ENCODE data around the gene SLC9A9. TPM values are rescaled to one million over a fixed set of nuclear protein-coding genes. Genes with fewer than 3 reads are reported as not detected.

SLC9A9 gene
- total and polyA plus RNA-seq, 2 donors from 2014 or later: 3.7 to 16.5 TPM

DNA sequence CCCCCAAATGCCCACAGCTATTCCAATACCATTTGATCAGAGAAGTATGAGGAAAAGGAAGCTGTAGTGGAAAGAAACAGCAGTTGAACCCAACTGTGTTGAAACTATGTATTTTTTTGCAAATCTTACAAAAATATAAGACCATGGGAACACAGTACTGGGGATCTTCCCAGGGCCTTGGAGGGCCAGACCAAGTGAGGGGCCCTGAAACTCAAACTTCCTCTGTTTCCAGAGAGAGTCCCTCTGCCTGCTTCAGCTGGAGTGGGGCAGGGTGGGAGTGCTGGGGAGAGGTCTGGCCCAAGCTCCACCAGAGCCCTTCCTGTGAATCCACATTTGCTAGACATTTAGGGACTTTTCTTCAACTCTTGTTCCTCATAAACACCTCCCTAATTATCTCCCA, 464.8 kb downstream of the SLC9A9 start:
- intact Hi-C loops (cut with DNase I): no loop called here
- Histone ChIP-seq H3K36me3 (ENCODE audit: control insufficient read depth in 2 of 3, insufficient read depth in 3 of 3, low read length in 3 of 3) (no peaks in the 10 kb centered on the region), H3K9me3 (ENCODE audit: control insufficient read depth in 2 of 3, insufficient read depth in 1 of 3, low read length in 3 of 3) (no peaks in the 10 kb centered on the region), H3K4me1 (ENCODE audit: control insufficient read depth in 2 of 3, insufficient read depth in 2 of 3, low read depth in 1 of 3, low read length in 3 of 3) (no peaks in the 10 kb centered on the region), H3K4me3 (ENCODE audit: low read length in 3 of 3) (no peak overlapping the region), H3K27me3 (ENCODE audit: control insufficient read depth, insufficient read depth, low read length) (no peaks in the 10 kb centered on the region), H3K9ac (ENCODE audit: low read length in 3 of 3) (no peak overlapping the region), H3K27ac (ENCODE audit: low read depth in 2 of 2, low read length in 2 of 2) (no peak overlapping the region)
- FAIRE-seq (no peak), DNase-seq (no peak)
- TF ChIP-seq, protein P1, sequence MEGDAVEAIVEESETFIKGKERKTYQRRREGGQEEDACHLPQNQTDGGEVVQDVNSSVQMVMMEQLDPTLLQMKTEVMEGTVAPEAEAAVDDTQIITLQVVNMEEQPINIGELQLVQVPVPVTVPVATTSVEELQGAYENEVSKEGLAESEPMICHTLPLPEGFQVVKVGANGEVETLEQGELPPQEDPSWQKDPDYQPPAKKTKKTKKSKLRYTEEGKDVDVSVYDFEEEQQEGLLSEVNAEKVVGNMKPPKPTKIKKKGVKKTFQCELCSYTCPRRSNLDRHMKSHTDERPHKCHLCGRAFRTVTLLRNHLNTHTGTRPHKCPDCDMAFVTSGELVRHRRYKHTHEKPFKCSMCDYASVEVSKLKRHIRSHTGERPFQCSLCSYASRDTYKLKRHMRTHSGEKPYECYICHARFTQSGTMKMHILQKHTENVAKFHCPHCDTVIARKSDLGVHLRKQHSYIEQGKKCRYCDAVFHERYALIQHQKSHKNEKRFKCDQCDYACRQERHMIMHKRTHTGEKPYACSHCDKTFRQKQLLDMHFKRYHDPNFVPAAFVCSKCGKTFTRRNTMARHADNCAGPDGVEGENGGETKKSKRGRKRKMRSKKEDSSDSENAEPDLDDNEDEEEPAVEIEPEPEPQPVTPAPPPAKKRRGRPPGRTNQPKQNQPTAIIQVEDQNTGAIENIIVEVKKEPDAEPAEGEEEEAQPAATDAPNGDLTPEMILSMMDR (IDR thresholded peaks at IDR 0.05; ENCODE audit: borderline replicate concordance, extremely low read depth, insufficient read depth): no peak

DNA sequence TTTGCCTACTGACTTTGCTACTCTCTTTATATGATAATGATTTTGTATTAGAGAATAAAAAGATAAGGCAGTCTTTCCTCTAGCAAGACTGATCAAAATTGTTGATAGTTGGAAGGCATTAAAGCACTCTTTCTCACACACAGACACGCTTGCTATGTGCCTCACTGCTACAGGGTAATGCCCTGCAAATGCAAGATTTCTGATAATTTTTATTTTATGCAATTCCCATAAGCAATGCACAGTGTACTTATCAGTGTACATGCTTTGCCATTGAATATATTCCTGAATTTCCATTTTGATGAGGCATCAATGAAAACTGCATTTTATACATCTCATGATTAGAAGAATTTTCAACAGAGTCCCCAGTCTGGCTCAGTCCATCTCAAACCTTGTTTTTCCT, 465.5 kb downstream of the SLC9A9 start:
- DNase-seq (no peak), FAIRE-seq (no peak)
- no peak overlapping the region for H3K9ac ChIP-seq (ENCODE audit: low read length in 3 of 3)
- intact Hi-C loops (cut with DNase I): no loop called here
- TF ChIP-seq, protein P1 (IDR thresholded peaks at IDR 0.05; ENCODE audit: borderline replicate concordance, extremely low read depth, insufficient read depth): no peak
- no peak overlapping the region for H3K4me3 ChIP-seq (ENCODE audit: low read length in 3 of 3)
- no peaks in the 10 kb centered on the region for H3K36me3 ChIP-seq (ENCODE audit: control insufficient read depth in 2 of 3, insufficient read depth in 3 of 3, low read length in 3 of 3)
- H3K4me1 ChIP-seq (ENCODE audit: control insufficient read depth in 2 of 3, insufficient read depth in 2 of 3, low read depth in 1 of 3, low read length in 3 of 3): no peaks in the 10 kb centered on the region
- H3K27ac ChIP-seq (ENCODE audit: low read depth in 2 of 2, low read length in 2 of 2): no peak overlapping the region
- H3K9me3 ChIP-seq (ENCODE audit: control insufficient read depth in 2 of 3, insufficient read depth in 1 of 3, low read length in 3 of 3): no peaks in the 10 kb centered on the region
- H3K27me3 ChIP-seq (ENCODE audit: control insufficient read depth, insufficient read depth, low read length): no peaks in the 10 kb centered on the region

DNA sequence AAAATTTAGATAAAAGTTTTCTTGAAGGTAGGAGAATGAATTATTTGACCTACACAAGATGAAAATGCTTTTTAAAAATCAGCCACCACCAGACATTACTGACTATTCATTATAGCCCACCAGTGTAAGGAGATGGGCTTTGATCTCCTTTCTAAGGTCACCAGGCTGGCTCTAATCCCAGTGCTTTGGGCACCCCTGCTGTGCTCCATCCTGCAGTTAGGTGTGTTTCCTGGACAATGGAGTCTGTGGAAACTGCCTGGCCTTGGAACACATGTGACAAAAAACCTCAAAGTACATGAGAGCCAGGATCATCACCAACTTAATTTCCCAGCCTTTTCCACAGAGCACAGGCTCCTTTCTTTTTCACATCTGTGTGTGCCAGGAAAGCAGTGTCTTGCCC, 467.8 kb downstream of the SLC9A9 start:
- Histone ChIP-seq H3K27ac (ENCODE audit: low read depth in 2 of 2, low read length in 2 of 2) (no peak overlapping the region), H3K9ac (ENCODE audit: low read length in 3 of 3) (no peak overlapping the region), H3K36me3 (ENCODE audit: control insufficient read depth in 2 of 3, insufficient read depth in 3 of 3, low read length in 3 of 3) (no peaks in the 10 kb centered on the region), H3K27me3 (ENCODE audit: control insufficient read depth, insufficient read depth, low read length) (no peaks in the 10 kb centered on the region), H3K4me3 (ENCODE audit: low read length in 3 of 3) (no peak overlapping the region), H3K4me1 (ENCODE audit: control insufficient read depth in 2 of 3, insufficient read depth in 2 of 3, low read depth in 1 of 3, low read length in 3 of 3) (no peaks in the 10 kb centered on the region), H3K9me3 (ENCODE audit: control insufficient read depth in 2 of 3, insufficient read depth in 1 of 3, low read length in 3 of 3) (no peaks in the 10 kb centered on the region)
- no peak for DNase-seq
- TF ChIP-seq, protein P1 (IDR thresholded peaks at IDR 0.05; ENCODE audit: borderline replicate concordance, extremely low read depth, insufficient read depth): no peak
- intact Hi-C loops (cut with DNase I): no loop called here
- FAIRE-seq: no peak

GRCh38 chr3:143375698-143376097, 472.6 kb downstream of the SLC9A9 start:
- DNase-seq (no peak), FAIRE-seq (no peak)
- intact Hi-C loops (cut with DNase I): no loop called here
- H3K4me1 ChIP-seq (ENCODE audit: control insufficient read depth in 2 of 3, insufficient read depth in 2 of 3, low read depth in 1 of 3, low read length in 3 of 3): no peaks in the 10 kb centered on the region
- no peaks in the 10 kb centered on the region for H3K36me3 ChIP-seq (ENCODE audit: control insufficient read depth in 2 of 3, insufficient read depth in 3 of 3, low read length in 3 of 3)
- no peak overlapping the region for H3K27ac ChIP-seq (ENCODE audit: low read depth in 2 of 2, low read length in 2 of 2)
- H3K9me3 ChIP-seq (ENCODE audit: control insufficient read depth in 2 of 3, insufficient read depth in 1 of 3, low read length in 3 of 3): no peaks in the 10 kb centered on the region
- H3K27me3 ChIP-seq (ENCODE audit: control insufficient read depth, insufficient read depth, low read length): no peaks in the 10 kb centered on the region
- H3K4me3 ChIP-seq (ENCODE audit: low read length in 3 of 3): no peak overlapping the region
- TF ChIP-seq, protein P1 (IDR thresholded peaks at IDR 0.05; ENCODE audit: borderline replicate concordance, extremely low read depth, insufficient read depth): no peak
- no peak overlapping the region for H3K9ac ChIP-seq (ENCODE audit: low read length in 3 of 3)
